Right kidney (tissue), 9 donors: ENCODE results near the gene LCE4A.
"Not testable (repeated sequence)": the region's sequence is repeated elsewhere in the genome, so short reads cannot be mapped to it uniquely, and the experiment has no call there.

ENCODE experiments used
- DNase-seq: peaks from one replicate; pipeline ENCODE4 v3.0.0-alpha.2; 2016
- long read RNA-seq, 8 donors: transcript quantifications; one replicate each; lab custom pipeline, GENCODE V29; 2026

Gene LCE4A, protein sequence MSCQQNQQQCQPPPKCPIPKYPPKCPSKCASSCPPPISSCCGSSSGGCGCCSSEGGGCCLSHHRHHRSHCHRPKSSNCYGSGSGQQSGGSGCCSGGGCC
- long read RNA-seq, donor 1 = 0 reads
- long read RNA-seq, donor 2 = 0 reads
- long read RNA-seq, donor 3 = 0 reads
- long read RNA-seq, donor 4 = 0 reads
- long read RNA-seq, donor 5 = 0 reads
- long read RNA-seq, donor 6 = 0 reads
- long read RNA-seq, donor 7 = 0 reads
- long read RNA-seq, donor 8 = 0 reads

DNA sequence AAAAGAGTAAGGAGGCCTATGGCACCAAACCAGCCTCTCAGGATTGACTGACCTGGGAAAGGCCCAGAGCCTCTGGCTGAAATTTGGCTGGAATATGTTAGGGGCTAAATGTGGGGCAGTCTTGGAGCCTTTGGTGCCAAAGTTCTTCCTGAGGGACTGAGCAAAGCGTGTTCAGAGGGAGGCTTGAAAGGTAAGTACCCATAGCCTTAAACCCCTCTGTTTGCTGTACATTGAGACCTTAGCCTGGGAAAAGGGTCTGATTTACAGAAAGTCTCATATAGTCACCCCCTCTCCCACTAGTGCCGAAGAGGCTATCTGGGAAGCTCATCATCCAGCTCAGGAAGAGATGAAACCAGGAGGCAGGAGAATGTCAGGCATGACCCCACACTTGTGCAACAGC, at the start of gene LCE4A:
LCE4A (plus strand) TSS at position 301 of the 400 bp plus-strand sequence. CDS start 916 bp downstream, outside the sequence.
- DNase-seq = no peak

DNA sequence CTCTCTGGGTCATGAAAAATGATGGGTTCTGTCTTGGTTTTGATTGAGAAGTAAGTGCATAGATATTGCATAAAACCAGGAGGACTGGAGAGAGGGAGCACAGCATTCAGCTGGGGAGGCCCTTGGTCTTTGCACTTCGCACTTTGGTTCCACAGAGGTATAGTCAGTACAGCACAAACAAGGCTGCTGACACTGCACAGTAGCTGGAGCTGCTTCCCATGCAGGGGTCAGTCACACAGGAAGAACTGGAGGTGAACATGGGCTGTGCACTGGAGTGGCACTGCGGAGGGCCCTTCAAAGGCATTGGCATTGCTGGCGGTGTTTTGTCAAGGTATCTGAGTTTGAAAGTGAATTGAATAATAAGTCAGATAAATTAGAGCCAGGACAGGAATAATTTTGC, 49.3 kb upstream of the LCE4A start:
- DNase-seq = no peak

DNA sequence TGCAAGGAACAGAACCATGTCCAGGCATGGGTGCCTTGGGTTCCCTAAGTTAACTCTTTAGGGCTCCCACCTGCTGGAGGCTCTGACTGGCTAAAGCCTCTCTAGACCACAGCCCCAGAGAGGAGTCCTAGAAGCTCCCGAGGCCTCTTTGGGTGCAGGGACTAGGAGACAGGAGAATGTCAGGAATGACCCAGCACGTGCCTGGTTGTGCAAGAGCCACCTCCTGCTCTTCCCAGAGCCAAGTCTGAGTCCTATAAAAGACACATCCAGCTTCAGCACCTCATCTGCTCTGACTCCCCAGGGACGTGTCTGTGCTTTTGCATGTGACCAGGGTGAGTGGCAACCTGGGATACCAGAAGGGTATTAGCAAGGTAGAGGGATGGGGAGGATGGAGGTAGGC, 44.9 kb upstream of the LCE4A start, which contains the start of gene LCE2D:
LCE2D (plus strand) TSS at position 283 of the 400 bp plus-strand sequence. CDS start 726 bp downstream, outside the sequence.
- no peak for DNase-seq

DNA sequence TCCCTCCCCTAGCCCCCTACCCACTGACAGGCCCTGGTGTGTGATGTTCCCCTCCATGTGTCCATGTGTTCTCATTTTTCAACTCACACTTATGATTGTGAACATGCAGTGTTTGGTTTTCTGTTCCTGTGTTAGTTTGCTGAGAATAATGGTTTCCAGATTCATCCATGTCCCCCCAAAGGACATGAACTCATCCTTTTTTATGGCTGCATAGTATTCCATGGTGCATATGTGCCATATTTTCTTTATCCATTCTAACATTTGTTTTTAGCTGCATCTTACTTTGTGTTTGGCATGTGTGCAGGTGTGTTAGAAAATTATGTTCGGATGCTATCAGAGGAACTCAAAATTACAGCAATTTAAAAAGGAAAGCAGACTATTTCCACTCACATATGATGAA, 41.8 kb upstream of the LCE4A start:
- DNase-seq = not testable (repeated sequence)

DNA sequence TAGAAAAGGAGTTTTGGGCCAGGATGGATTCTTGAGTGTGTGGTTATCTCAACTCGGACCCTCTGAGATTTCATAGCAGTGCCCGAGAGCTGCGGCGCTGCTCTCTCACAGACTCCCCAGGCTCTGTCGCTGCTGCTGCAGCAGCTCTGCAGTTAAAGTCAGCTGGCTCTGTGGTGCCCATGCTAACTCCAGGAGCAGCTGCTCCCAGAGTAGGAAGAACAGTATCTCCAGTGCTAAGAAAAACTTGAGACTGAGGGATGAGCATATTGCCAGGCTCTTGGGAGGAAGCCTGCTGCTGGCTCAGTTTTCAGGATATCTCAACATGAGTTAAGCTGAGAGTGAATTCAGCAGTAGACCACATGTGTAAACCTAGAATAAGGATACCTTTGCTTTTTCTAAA, 40.3 kb upstream of the LCE4A start:
- DNase-seq = no peak

DNA sequence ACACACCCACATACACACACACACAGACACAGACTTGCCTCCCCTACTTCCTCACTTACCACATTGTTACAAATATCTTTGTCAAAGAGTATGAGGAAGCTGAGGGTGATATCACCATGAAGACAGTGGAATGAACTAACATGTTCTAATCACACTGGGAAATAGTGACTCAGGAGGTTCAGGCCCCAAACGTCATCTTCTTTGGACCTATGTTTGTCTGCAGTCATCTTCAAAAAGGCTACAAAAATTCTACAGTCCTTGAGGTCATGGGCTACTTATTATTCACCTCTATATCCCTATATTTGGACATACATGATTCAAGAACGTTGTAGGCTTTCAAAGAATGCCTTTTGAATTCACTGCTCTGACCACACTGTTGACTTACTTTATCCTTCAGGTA, 34.9 kb upstream of the LCE4A start:
- DNase-seq = no peak

DNA sequence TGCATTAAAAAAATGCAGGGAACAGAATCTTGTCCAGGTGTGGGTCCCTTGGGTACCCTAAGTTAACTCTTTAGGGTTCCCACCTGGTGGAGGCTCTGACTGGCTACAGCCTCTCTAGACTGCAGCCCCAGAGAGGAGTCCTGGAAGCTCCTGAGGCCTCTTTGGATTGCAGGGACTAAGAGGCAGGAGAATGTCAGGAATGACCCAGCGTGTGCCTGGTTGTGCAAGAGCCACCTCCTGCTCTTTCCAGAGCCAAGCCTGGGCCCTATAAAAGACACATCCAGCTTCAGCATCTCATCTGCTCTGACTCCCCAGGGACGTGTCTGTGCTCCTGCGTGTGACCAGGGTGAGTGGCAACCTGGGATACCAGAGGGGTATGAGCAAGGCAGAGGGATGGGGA, 33.0 kb upstream of the LCE4A start, which contains the start of gene LCE2C:
LCE2C (plus strand) TSS at position 297 of the 400 bp plus-strand sequence. CDS start 737 bp downstream, outside the sequence.
- DNase-seq = not testable (repeated sequence)

DNA sequence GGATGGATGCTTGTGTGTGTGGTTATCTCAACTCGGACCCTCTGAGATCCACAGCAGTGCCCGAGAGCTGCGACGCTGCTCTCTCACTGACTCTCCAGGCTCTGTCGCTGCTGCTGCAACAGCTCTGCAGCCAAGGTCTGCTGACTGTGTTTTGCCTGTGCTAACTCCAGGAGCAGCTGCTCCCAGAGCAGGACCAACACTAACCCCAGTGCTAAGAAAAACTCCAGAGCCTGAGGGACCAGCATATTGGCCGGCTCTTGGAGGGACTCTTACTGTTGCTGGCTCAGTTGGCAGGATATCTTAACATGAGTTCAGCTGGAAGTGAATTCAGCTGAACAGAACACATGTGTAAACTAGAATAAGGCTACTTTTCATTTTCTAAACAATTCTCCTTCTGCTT, 28.5 kb upstream of the LCE4A start:
- no peak for DNase-seq

DNA sequence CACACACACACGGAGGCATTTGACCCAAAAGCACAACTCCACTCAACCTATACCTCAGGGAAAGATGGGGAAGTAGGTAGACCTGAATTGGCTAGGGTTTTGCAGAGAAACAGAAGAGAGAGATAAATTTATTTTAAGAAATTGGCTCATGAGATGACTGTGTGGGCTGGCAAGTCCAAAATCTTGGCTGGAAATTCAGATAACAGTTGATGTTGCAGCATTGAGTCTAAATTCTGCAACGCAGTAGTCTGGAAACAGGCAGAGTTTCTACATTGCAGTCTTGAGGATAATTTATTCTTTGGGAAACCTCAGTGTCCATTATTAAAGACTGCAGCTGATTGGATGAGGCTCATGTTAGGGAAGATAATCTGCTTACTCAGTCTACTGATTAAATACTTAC, 26.3 kb upstream of the LCE4A start:
- DNase-seq = no peak

DNA sequence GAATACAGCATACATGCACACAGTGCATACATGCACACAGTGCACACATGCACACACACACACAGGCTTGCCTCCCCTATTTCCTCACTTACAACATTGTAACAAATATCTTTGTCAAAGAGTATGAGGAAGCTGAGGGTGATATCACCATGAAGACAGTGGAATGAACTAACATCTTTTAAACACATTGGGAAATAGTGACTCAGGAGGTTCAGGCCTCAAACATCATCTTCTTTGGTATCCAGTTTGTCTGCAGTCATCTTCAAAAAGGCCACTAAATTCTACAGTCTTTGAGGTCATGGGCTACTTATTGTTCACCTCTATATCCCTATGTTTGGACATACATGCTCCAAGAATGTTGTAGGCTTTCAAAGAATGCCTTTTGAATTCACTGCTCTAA, 24.1 kb upstream of the LCE4A start:
- no peak for DNase-seq

DNA sequence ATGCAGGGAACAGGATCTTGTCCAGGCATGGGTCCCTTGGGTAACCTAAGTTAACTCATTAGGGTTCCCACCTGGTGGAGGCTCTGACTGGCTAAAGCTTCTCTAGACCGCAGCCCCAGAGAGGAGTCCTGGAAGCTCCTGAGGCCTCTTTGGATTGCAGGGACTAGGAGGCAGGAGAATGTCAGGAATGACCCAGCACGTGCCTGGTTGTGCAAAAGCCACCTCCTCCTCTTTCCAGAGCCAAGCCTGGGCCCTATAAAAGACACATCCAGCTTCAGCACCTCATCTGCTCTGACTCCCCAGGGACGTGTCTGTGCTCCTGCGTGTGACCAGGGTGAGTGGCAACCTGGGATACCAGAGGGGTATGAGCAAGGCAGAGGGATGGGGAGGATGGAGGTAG, 22.1 kb upstream of the LCE4A start, which contains the start of gene LCE2B:
LCE2B (plus strand) TSS at position 301 of the 400 bp plus-strand sequence. CDS start 721 bp downstream, outside the sequence.
- DNase-seq = not testable (repeated sequence)

DNA sequence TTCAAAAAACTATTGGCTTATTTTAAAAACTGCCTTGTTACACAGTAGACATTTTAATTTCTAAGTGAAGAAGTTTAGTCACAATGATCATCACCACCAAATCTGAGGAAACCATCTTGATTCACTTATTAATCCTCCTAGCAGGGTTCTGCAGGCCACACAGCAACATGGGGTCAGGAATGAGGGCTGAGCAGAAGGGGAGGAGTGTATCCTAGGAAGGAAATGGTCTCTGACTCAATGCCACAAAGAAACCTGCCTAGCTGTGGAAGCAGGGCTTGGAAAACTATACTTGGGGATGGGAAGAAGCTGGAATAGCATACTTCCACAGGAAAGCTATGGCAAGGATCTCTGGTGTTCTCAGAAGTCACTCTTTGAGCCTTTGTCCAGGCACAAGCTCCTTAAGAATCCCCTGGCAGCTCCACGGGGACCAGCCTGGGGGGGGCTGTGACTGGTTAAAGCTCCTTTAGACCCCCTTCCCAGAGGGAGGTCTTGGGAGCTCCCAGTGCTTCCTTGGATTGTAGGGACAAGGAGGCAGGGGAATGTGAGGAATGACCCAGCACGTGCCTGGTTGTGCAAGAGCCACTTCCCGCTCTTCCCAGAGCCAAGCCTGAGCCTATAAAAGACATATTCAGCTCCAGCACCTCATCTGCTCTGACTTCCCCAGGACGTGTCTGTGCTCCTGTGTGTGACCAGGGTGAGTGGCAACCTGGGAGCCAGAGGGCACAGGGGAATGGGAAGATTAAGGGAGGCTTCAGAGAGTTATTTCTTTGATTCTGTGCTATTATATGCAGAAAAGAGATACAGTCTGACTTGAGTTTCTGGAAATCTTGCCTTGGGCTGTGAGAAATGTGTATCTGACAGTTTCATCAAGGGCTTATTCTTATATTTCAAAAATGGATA, 10.0 kb upstream of the LCE4A start, which contains the start of gene LCE2A:
LCE2A (plus strand) TSS at position 645 of the 900 bp plus-strand sequence. CDS start 557 bp downstream, outside the sequence.
- DNase-seq = no peak

DNA sequence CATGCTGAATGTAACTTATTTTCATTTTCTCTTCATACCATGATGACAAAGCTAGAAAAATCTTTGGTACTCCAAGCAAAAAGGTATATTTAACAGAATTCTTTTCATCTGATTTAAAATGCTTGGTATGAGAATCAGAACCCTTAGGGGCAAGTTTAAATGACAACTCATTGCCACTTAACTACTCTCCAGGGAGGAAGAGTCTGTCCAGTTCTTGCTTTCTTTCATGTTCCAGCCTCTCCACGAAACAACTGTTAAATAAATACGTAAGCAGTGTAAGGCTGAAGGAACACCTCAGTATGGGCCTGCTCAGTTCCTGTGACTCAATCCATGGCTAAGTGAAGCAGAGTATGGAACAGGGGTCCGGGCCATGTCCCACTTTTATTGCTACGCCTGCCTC, 8.2 kb upstream of the LCE4A start:
- DNase-seq = no peak

DNA sequence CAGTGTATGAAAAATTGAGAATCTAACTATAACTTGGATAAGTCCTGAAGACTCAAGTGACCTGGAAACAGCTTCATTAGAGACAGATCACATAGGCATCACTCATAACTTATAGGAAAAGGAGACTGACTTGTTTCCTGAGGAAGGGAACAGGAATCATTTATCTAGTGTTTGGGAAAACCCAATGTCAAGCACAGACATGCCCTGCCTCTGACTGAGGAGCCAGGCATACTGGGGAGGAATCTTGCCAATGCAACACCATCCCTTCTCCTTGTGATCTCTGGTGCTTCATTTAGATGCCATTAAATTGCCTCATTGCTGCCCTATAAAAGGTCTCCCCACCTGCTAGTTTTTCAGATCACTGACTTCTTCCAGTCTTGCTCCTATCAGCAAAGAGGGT, 10.3 kb downstream of the LCE4A start:
- no peak for DNase-seq

DNA sequence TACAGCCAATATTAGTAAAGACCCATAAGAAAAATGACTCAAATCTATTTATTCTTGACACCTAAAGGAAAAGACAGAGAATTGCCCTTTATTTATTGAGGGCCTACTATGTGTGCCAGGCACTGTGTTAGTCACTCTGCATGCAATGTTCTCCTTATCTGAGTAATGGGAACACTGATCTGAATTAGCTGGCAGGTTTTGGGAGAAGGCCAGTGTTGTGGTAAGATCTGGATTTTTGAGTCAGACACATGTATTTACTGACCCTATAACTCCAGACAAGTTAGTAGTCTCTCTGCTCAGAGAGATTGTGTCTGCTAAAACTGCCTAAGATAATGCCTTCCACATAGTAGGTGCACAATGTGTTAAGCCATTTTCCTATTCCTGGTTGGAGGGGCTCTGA, 17.3 kb downstream of the LCE4A start:
- no peak for DNase-seq

DNA sequence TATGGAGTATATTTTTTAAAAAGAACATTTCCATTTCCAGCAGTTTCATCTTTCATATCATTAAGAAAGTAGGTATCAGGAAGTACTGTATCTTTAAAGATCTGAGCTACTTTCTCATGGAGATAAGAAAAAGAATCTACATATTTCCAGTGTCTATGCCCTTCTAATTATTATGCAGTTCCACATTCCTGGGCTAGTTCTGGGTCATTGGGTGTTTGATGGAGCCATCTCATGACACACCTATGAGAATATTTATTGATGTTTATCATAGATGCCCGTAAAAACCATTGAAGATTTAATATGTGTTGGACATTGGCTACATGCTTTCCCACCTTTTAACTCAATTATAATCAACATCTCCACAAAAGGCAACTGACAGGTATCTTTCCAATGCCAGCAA, 21.0 kb downstream of the LCE4A start:
- no peak for DNase-seq

DNA sequence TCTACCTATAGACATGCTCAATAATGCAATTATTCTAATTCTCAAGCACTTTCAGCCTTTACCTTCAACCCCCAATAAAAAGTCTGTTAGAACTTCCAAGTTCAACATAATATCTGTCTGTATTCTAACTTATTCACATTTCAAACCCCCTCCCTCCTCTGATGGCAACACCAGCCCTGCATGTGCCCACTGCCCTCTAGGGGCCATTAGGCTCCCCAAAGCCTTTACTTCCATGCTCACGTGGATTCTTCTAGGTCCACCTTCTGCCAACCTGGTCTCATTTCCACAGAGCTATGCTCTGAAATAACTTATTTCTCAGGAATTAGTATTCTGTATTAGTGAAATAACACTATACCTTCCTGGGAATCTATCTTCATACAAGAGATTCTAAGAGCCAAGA, 27.7 kb downstream of the LCE4A start:
- no peak for DNase-seq

DNA sequence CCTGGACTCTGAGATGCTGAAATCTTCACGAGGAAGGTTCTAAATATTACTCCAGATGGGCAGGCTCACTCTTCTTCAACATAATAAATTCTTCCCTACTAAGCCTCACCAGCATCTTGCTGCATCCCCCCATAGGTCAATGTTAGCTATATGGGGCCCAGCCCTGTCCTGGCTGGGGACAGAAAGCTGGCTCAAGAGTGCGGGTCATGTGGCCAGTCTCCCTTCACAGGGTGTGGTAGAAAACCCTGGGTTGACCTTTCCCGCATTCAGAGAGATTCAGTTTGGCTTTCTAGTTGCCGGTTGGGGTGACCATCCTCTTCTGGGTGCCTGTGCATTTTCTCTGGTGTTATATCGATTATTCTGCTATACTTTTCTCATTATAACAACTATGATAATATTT, 30.0 kb downstream of the LCE4A start:
- no peak for DNase-seq

DNA sequence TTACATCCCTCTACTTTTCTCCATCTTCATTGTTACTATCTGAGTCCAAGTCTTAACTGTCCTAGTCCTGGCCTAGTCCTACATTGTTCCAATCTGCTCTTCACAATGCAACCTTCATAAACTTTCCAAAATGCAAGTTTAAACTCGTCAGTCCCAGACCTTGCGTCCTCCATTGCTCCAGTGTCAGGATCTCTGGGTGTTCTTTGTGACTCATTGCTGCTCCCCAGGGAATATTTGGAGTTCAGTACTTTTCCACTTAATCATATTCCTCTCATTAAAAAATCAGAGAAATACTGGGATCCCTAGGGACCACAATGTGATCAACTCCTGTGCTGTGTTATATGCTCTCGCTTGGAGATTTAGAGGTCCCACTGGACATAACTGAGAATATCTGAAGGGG, 31.9 kb downstream of the LCE4A start:
- no peak for DNase-seq

DNA sequence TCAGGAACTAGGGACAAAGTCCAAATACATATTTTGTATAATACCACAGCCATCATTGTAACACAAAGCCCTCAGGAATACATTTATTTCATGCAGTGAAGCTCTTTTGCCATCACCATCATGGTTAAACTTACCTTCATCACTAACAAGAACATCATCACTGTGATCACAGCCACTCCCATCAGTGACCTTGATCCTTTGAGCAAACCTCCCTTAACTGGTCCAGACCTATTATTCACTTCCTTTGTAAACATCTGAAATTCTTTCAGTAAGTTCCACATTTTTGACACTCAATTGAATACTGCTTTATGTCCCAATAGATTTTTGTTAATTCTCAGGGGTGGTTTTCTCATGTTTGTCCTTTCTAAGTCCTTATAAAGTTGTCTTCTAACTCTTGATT, 33.7 kb downstream of the LCE4A start:
- no peak for DNase-seq

DNA sequence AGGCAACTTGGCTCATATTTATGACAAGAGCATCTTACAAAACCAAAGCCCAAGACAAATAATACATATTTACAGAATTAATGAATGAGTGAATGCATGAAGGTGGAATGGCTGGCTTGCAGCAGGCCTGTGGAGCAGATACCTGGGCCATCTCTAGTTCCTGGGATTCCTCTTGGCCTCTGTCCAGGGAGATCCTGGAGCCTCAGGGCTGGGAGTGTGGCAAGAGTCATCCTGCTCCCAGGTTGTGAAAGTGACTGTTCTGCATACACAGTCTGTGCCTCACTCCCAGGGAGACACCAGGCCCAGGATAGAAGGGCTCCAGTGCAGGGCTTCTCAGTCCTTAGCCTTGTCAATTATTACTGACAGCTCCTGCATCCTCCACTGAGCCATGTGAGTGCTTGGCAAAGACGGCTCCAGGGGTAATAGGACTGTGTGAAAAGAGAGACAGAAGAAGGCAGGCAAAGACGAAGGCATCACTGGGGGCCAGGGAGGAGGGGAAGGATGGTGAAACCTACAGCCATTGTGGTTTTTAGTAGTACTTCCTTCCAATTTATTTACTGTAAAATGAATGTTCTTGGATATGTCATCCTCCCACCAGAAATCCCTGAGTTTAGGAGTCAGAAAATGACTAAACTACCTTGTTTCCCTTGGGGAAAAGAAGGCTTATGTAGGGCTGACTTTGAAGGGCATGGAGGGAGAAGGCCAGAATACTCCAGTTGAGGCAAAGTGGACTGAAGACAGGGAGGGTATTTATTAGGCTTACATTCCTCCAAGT, 35.6 kb downstream of the LCE4A start:
- no peak for DNase-seq

DNA sequence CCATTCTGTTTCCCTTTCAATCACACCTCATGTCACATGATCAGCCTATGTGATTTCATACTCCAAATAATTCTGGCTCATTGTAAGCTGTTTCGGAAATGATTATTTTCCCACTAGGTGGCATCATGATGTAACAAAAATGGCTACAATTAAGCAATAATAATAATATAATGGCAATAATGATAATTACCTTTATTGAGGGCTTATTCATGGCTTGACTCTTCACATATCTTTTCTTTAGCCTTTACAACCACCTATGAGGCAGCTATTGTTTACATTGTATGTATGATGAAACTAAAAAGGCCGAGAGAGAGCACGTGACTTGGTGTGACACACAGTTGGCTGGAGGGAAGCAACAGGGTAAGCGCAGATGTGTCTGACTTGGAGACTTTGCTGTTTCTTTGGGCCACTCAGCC, 37.3 kb downstream of the LCE4A start:
- no peak for DNase-seq
